Hematopoietic multipotent progenitor cell treated with erythropoietin and hydrocortisone succinate and interleukin-3 and kit ligand, for 4 days (in vitro differentiated cells): ENCODE results near the gene LTB4R.
"Not testable (repeated sequence)": the region's sequence is repeated elsewhere in the genome, so short reads cannot be mapped to it uniquely, and the experiment has no call there.

Source experiments
- DNase-seq: peaks from one replicate; pipeline ENCODE4 v3.0.0-alpha.2; 2015

The LTB4R gene

DNA sequence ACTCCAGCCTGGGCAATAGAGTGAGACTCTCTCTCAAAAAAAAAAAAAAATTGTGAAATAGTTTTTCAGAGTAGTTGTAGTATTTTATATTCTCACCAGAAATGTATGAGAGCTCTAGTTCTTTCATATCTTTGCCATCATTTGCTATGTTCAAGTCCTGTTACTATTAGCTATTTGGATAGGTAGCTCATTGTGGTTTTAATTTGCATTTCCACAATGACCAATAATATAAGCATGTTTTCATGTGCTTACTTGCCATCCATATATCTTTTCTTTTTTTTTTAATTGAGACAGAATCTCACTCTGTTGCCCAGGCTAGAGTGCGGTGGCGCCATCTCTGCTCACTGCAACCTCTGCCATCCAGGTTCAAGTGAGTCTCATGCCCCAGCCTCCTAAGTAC is 36.9 kb downstream of the LTB4R start:
- no peak for DNase-seq

DNA sequence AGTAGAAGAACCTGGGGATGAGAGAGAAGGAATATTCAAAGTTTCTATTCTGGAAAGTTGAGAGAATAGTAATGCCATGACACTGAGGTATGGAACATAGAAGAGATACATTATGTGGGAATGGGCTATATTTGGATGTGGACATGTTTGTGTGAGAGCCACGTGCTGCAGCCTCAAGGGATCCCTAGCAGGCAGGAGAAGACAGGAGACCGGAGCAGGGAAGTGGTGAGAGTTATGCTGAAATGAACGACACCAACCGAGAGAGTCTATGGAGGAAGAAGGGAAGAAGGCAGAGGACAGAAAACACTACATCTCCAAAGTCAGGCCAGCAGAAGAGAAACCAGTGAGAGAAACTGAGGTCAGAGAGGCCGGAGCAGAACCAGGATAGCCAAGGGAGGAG is 38.4 kb downstream of the LTB4R start:
- no peak for DNase-seq

DNA sequence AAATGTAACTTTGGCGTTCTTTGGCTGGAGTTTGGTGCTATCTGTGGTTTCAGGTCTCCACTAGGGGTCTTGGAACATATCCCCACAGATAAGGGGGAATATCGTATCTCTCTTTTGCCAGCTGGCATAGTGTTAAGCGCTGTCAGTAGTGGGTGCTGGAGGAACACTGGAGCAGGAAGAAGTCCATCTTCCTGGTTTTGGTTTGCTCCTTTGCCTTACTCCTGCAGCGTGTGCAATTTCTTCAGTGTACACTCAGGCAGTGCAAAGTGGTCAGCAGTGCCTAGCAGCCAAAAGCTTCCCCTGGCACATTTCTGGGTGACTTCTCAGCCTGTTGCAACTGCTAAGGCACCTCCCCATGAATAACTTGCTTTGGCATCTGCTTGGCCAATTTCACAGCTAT is 40.2 kb downstream of the LTB4R start:
- DNase-seq, result peak; percentile 65

DNA sequence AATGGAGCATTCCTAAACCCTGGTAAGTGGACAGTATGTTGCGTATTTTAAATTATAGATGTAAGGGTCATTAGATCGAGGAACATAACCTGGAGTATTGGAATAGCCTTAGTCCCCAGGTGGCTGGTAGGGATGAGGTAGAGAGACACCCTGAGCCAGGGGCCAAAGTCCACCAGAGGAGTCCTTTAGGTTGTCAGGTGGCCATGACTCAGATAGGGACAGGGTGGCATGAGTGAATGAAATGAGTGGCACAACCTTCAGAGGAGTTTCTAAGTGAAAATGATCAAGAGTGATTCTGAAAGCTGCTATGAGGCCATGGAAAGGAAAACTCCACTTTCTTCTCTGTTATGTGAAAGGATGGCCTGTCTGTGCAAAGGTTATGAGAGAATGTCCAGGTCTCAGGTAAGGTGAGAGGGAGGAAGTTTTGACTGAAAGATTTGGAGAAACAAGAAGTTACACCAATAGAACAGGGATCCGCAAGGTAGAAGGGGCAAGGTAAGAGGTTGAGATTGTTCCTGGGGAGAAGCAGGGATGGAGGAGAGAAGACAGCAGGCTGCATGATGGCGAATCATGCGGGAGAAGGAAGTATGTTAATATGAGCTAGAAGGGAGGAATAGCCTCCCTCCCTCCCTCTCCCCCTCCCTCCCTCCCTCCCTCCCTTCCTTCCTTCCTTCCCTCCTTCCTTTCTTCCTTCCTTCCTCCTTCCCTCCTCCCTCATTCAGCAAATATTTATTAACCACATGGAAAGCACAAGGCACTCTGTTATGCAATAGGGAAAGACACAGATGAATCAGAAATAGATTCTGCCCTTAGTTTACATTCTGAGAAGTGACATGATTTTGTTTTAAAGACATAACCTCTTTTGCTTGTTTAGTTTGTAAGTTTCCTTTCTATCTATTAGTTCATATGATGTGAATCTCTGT is 42.5 kb downstream of the LTB4R start:
- DNase-seq, result no peak

DNA sequence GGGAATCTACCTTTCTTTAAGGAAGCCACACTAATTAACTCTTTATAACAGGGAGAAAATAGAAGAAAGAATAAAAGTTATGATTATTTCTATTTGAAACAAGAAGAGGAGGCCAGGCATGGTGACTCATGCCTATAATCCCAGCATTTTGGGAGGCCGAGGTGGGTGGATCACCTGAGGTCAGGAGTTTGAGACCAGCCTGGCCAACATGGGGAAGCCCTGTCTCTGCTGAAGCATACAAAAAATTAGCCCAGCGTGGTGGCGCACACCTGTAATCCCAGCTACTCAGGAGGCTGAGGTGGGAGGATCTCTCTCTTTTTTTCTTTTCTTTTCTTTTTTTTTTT is 43.2 kb downstream of the LTB4R start:
- not testable (repeated sequence) for DNase-seq

DNA sequence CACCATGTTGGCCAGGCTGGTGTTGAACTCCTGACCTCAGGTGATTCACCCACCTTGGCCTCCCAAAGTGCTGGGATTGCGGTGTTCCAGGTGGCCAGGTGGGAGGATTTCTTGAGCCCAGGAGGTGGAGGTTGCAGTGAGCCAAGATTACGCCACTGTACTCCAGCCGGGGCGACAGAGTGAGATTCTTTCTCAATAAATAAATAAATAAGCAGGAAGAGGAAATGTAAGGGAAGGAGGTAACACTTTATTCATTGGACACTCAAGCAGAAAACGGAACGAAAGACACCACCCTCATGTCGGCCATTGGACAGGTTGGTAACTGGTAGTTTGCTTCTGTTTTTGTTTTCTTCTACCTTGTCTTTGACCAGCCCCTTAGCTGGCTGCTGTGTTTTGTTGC is 43.7 kb downstream of the LTB4R start:
- DNase-seq, result no peak

DNA sequence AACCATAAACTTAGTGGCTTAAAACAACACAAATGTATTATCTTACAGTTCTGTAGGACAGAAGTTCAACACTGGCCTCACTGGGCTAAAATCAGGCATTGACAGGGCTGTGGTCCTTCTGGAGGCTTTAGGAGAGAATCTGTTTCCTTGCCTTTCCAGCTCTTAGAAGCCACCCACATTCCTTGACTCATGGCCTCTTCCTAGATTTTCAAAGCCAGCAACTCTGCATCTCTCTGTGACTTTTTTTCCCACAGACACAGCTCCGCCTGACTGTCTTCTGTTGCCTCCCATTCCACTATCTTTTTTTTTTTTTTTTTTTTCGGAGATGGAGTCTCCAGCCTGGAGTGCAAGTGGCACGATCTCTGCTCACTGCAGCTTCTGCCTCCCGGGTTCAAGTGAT is 44.9 kb downstream of the LTB4R start:
- DNase-seq, result no peak

DNA sequence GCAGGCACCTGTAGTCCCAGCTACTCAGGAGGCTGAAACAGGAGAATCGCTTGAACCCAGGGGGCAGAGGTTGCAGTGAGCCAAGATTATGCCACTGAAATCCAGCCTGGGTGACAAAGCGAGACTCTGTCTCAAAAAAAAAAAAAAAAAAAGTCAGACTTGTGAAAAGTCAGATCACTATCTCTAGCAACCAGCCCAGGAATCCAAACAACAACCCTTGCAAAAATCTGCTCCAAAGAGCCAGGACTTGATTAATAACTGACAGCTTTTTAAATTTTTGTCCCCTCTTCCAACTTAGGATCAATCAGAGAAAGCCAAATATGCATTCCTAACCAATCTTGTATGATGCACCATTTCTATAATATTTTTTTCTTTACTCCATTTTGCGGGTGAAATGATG is 49.0 kb downstream of the LTB4R start:
- DNase-seq, result no peak

DNA sequence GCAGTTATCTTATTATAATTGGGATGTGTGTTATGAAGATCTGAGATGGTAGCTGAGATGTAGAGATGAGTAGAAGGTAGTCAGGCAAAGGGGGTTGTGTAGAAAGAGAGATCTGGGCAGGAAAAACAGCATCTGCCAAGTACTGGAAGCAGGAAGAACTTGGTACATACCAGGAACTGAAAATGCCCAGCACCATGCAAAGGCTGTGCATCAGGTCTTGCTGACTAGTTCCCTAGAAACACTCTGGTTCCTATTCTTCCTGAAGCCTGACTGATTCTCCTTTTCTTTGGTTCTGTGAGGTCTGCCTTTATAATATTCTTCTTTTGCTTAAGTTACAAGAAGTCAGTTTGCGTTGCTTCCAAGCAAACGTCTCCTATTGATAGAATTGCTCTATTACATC is 50.0 kb downstream of the LTB4R start:
- DNase-seq, result no peak

DNA sequence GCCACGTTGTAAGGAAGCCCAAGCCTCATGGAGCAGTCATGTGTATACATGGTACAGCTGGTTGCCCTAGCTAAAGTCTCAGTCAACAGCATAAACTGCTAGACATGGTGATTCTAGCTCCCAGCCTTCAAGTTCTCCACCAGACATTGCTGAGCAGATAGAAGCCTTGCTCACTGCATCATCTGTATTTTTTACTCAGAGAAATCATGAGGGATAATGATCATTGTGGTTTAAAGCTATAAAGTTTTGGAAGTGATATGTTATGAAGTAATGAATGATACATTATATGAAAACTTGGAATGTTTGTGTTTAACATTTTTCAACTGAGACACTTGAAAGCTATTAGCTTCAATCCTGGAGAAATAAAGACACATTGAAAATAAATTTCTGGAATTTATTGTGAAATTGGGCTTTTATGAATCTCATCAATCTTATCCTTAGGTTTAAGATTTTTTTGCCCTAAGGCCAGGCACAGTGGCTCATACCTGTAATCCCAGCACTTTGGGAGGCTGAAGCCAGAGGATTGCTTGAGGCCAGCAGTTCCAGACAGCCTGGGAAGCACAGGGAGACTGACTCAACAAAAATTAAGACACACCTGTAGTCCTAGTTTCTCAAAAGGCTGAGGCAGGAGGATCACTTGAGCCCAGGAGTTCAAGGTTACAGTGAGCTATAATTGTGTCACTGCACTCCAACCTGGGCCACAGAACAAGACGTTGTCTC is 51.1 kb downstream of the LTB4R start:
- DNase-seq, result no peak

DNA sequence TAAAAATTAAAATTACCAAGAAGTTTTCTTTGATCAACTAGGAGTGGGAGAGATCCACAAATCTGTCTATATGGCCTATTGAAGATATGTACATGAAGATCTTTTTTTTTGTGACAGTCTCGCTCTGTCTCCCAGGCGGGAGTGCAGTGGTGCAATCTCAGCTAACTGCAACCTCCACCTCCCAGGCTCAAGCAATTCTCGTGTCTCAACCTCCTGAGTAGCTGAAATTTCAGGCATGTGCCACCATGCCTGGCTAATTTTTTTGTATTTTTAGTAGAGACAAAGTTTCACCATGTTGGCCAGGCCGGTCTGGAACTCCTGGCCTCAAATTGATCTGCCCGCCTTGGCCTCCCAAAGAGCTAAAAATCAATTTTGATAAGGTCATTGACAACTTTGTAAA is 52.1 kb downstream of the LTB4R start:
- no peak for DNase-seq

DNA sequence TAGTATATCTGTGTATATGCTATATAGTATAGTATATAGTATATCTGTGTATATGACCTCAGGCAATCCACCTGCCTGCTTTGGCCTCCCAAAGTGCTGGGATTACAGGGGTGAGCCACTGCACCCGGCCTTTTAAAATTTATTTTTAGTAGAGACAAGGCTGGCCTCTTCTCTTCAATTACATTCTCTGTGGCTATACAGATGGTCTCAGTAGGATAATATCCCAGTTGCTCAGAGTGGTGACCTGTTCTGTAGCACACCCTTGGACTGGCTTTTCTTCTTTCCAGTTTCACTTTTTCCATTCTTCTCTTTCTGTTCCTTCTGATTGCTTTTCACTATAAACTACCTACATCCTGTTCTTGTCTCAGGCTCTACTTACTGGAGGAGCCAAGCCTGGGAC is 53.5 kb downstream of the LTB4R start:
- no peak for DNase-seq

DNA sequence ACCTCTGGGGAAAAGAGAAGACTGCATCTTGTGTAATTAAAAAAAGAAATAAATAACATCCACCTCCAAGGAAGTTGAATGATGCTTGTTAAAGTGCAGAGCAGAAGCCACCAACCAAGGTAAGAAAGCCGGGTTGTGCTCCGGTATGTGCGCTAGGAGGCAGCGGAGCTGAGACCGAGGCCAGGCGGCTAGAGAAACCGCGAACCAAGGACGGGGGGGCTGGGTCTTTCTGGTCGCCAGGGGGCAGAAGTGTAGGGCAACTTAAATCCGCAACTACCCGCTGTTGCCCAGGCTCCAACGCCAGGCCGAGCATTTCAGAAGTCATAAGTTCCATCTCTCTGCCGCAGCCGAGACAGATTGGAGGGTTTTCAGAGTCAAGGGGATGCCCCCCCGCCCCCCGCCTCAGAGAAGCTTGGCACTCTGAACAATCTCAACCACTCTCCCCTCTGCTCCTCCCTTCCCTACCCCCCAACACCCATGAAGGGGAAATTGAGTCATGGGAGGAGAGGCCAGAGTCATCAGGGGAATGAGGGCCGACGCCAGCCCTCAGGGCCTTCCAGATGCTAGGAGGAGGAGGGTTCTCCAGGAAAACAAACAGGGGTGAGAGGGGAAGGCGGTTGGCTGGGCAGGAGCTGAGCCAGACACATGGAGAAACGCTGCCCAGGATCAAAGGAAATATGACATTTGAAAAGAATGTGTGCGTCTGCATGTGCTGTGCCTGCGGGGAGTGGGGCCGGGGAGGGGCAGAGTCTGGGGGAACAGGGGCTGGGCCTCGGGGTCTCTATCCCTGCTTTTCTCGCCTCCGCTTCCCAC is 54.5 kb downstream of the LTB4R start:
- peak; percentile 98 for DNase-seq

DNA sequence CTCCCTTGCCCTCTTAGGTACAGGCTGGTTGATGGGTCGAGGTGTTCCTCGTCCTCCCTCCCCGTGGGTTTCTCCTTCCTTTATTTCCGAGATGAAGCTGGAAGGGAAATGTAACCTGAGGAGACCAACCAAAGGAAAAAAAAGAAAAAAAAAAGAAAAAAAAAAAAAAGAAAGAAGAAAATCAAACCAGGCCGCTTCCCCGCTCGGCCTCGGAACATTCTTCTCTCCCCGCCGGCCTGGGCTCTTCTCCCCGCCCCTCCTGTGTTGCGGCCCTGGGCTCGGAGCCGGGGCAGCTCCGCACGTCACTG is 55.1 kb downstream of the LTB4R start:
- no peak for DNase-seq

DNA sequence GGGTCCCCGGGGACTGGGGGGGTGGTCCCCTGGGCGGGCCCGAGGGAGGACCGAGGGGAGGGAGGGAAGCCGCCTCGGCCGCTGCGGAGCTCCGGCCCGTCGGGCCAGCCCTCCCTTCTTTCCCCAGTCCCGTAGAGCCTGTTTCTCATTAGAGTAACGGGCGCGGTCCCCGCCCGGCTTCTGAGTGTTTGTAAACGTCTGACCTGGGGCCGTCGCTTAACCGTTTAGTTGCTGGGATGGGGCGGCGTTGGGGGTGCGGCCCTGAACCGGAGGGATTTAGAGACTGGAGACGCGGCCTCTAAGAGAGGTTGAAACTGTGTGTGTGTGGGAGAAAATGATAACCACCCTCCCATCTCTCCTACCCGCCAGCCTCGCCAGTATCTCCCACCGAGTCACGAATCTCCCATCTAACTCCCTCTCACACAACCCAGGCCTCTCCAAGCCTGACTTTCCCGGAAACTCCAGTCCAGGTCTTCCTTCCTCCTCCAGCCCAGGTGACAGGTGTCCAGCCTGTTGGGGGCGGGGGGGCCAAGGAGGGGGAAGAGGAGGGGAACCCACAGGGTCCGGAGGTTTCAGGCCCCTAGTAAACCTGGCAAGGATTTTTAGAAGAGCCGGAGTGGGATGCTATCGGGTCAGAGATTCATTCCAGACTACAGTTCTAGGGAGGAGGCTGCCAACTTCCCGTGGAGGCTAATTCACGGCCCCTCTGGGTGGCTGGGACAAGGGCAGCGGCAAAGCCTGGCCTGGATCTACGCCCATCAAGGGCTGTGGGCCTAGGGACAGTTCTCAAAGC is 55.6 kb downstream of the LTB4R start:
- peak; percentile 87 for DNase-seq
